22Rv1 (cell line): ENCODE data around the gene MFAP5.

Experiments used
- CTCF ChIP-seq: fragments of 450-650 bp; IDR thresholded peaks from 2 replicates; pipeline ENCODE4 v1.5.1; 2017; ENCODE audit warnings: mild to moderate bottlenecking
- ZFX ChIP-seq: fragments of 450-650 bp; IDR thresholded peaks from 2 replicates; pipeline ENCODE4 v1.6.1; 2017; ENCODE audit warnings: antibody characterized with exemption, borderline replicate concordance

- no peak for TF ChIP-seq CTCF
- no peak for TF ChIP-seq ZFX
These were observed 14.7 kb downstream of the MFAP5 start for GRCh38 chr12:8647968-8648367.
